Testis (tissue), 3 donors: Measurements from ENCODE around the gene SLX9. TPM values are rescaled to one million over a fixed set of nuclear protein-coding genes. Genes with fewer than 3 reads are reported as not detected.

Experiments
- DNase-seq: peaks from one replicate; pipeline ENCODE4 v3.0.0-alpha.2; 2019
- H3K27ac ChIP-seq, 2 donors: fragments of 200-600 bp; sonication (generic); one replicate each; pipeline ENCODE4 v1.5.1; 2019
- H3K27me3 ChIP-seq: fragments of 200-600 bp; sonication (generic); one replicate; pipeline ENCODE4 v1.5.1; 2019
- H3K36me3 ChIP-seq: fragments of 200-600 bp; sonication (generic); one replicate; pipeline ENCODE4 v1.5.1; 2017; ENCODE audit warnings: low read depth; ENCODE audit errors: missing control alignments
- H3K4me1 ChIP-seq: fragments of 200-600 bp; sonication (generic); one replicate; pipeline ENCODE4 v1.5.1; 2019
- H3K4me3 ChIP-seq, 2 donors: fragments of 200-600 bp; sonication (generic); one replicate each; pipeline ENCODE4 v1.5.1; 2017 to 2019
- H3K9me3 ChIP-seq: fragments of 200-600 bp; sonication (generic); one replicate; pipeline ENCODE4 v1.5.1; 2017
- CTCF ChIP-seq, 3 experiments: fragments of 450-650 bp in 2 of 3; fragments of 200-600 bp in 1 of 3; sonication (generic) in 1 of 3; IDR thresholded peaks; one replicate each; pipeline ENCODE4 v1.5.1; 2016 to 2019; ENCODE audit warnings: antibody characterized with exemption in 3 of 3, mild to moderate bottlenecking in 2 of 3, moderate library complexity in 1 of 3
- POLR2A ChIP-seq: fragments of 450-650 bp; IDR thresholded peaks from one replicate; pipeline ENCODE4 v1.6.1; 2017; ENCODE audit warnings: antibody characterized with exemption, mild to moderate bottlenecking, moderate library complexity
- WGBS, 2 donors: methylation state at CpG; one replicate each; pipeline ENCODE4 v1.1.5; 2018; 5-methylcytosine and 5-hydroxymethylcytosine counted together
- intact Hi-C: fragments of 100-400 bp; cut with DNase I; formaldehyde crosslinking; loops from one replicate; pipeline ENCODE4 v1.15.1; 2023; ENCODE audit warnings: low total_unique reads
- polyA plus RNA-seq: library from polyadenylated mRNA; stranded (reverse); fragments of 350-450 nt; fragmentation: Illumina TruSeq; extraction: RNeasy Lipid Tissue Mini Kit (QIAGEN cat#74804); gene quantifications from one replicate; pipeline ENCODE4 v1.2.3, GENCODE V29; 2014; ENCODE audit warnings: low read depth, low replicate concordance; ENCODE audit not compliant: insufficient read depth
- total RNA-seq, 2 donors: library from RNA; depleted of rRNA; stranded (reverse); fragments of >200 nt; gene quantifications; one replicate each; pipeline ENCODE4 v1.2.3, GENCODE V29; 2016

The SLX9 gene
- total and polyA plus RNA-seq, 3 donors from 2014 or later = 30.8 to 46.2 (median 31.9) TPM

GRCh38 chr21:44993321-44994046, 53.7 kb downstream of the SLX9 start:
- intact Hi-C loops = no loop called here
- Histone ChIP-seq H3K4me1 (no peaks in the 10 kb centered on the region), H3K36me3 (no peaks in the 10 kb centered on the region), H3K9me3 (no peaks in the 10 kb centered on the region), H3K27ac (no peak overlapping the region), H3K27me3 (no peaks in the 10 kb centered on the region), H3K4me3 (no peak overlapping the region)
- WGBS, 2 donors = 92 to 94% methylated on average over 14 to 20 of the region's 20 CpGs
- no peak for TF ChIP-seq CTCF (IDR thresholded peaks at IDR 0.05)
- no peak for TF ChIP-seq POLR2A
- DNase-seq = no peak

GRCh38 chr21:44994047-44994694, 54.3 kb downstream of the SLX9 start:
- intact Hi-C loops = no loop called here
- Histone ChIP-seq H3K9me3 (no peaks in the 10 kb centered on the region), H3K4me3 (no peak overlapping the region), H3K4me1 (no peaks in the 10 kb centered on the region), H3K27me3 (no peaks in the 10 kb centered on the region), H3K36me3 (no peaks in the 10 kb centered on the region), H3K27ac (no peak overlapping the region)
- no peak for TF ChIP-seq CTCF (IDR thresholded peaks at IDR 0.05)
- no peak for TF ChIP-seq POLR2A
- DNase-seq = no peak
- 76 to 82% methylated on average over 19 to 24 of the region's 24 CpGs for WGBS, 2 donors

GRCh38 chr21:44994695-44995342, 55.0 kb downstream of the SLX9 start:
- WGBS, 2 donors = 91 to 100% methylated on average over 7 to 15 of the region's 15 CpGs
- Histone ChIP-seq H3K27me3 (no peaks in the 10 kb centered on the region), H3K4me3 (no peak overlapping the region), H3K27ac (no peak overlapping the region), H3K4me1 (no peaks in the 10 kb centered on the region), H3K9me3 (no peaks in the 10 kb centered on the region), H3K36me3 (no peaks in the 10 kb centered on the region)
- DNase-seq = no peak
- intact Hi-C loops = no loop called here
- no peak for TF ChIP-seq POLR2A
- TF ChIP-seq CTCF (IDR thresholded peaks at IDR 0.05) = no peak

- DNase-seq = no peak
- no peak overlapping the region for H3K27ac ChIP-seq
Observed at GRCh38 chr21:44995343-44995941, 55.6 kb downstream of the SLX9 start.

More at GRCh38 chr21:44995343-44995941, 55.6 kb downstream of the SLX9 start:
- intact Hi-C loops = no loop called here
- no peak for TF ChIP-seq CTCF (IDR thresholded peaks at IDR 0.05)
- TF ChIP-seq POLR2A = no peak
- no peaks in the 10 kb centered on the region for H3K27me3 ChIP-seq
- H3K4me3 ChIP-seq = no peak overlapping the region
- 90 to 97% methylated on average over 22 to 23 of the region's 23 CpGs for WGBS, 2 donors
- no peaks in the 10 kb centered on the region for H3K36me3 ChIP-seq
- no peaks in the 10 kb centered on the region for H3K9me3 ChIP-seq
- no peaks in the 10 kb centered on the region for H3K4me1 ChIP-seq
